GM10266 (cell line): ENCODE measurements around the gene C19orf81.

ENCODE experiments used
- DNase-seq: peaks from one replicate; pipeline ENCODE4 v3.0.0; 2012; ENCODE audit errors: extremely low spot score
- CTCF ChIP-seq: IDR thresholded peaks from 2 replicates; pipeline ENCODE4 v1.5.1; 2012; ENCODE audit warnings: mild to moderate bottlenecking, low read depth; ENCODE audit not compliant: control insufficient read depth, insufficient read depth; ENCODE audit errors: missing control alignments

Gene C19orf81

GRCh38 chr19:50668416-50668815 lies 19.2 kb downstream of the C19orf81 start:
- DNase-seq, result no peak
- TF ChIP-seq CTCF, result no peak

- TF ChIP-seq CTCF, result no peak
- no peak for DNase-seq
These were observed 19.6 kb downstream of the C19orf81 start for GRCh38 chr19:50668879-50669278.

- no peak for DNase-seq
These were observed 20.3 kb downstream of the C19orf81 start for GRCh38 chr19:50669302-50670101.

GRCh38 chr19:50670102-50670380 lies 20.8 kb downstream of the C19orf81 start:
- DNase-seq, result no peak
- no peak for TF ChIP-seq CTCF

More at GRCh38 chr19:50669302-50670101, 20.3 kb downstream of the C19orf81 start:
- peak; percentile 69 for TF ChIP-seq CTCF

- no peak for DNase-seq
- no peak for TF ChIP-seq CTCF
These were observed 23.9 kb downstream of the C19orf81 start for GRCh38 chr19:50673118-50673517.

GRCh38 chr19:50676625-50677197 lies 27.5 kb downstream of the C19orf81 start:
- DNase-seq, result no peak
- TF ChIP-seq CTCF, result no peak

- no peak for DNase-seq
- no peak for TF ChIP-seq CTCF
These were observed 28.4 kb downstream of the C19orf81 start for GRCh38 chr19:50677636-50678035.
